ENCODE data around the gene HSP90B1.

Gene HSP90B1

DNA sequence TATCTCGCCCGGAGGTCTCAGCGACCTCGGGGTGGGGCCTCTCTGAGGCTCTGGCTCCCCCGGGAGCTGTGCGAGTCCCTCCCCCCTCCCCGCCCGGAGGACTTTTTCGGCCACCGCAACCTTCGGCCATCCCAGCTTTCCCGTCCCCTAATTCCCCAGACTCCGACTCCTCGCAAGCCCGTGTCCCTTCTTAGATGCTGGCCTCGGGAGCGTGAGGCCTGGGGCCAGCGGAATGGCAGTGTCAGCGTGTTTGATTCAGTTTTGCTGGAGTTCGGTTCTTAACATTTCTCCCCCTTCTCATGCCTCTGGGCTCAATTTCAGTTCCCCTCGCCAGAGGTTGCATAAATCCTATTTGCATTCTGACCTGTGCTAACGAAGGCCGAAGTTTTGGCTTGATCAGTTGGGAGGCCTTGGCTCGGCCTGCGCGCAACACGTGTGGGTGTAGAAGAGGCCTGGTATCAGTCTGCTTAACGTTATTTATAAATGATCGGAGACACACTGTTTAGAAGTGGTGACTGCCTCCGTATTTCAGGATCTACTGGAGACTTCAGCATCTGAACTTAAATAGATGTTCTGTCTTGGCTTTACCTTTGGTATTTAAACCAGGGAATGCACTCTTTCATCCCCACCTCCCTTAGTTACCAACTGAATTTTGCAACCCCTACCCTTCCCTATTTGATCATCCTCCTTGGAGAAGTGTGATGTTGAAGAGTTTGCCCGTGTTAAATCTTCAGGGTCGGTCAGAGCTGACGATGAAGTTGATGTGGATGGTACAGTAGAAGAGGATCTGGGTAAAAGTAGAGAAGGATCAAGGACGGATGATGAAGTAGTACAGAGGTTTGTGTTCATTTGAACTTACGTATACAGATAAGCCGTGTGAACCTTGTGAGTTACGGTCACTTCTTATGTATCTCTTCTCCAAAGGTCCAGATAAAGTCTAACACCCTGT lies 851 bp downstream of the HSP90B1 start:
- DNase-seq = no peak

DNA sequence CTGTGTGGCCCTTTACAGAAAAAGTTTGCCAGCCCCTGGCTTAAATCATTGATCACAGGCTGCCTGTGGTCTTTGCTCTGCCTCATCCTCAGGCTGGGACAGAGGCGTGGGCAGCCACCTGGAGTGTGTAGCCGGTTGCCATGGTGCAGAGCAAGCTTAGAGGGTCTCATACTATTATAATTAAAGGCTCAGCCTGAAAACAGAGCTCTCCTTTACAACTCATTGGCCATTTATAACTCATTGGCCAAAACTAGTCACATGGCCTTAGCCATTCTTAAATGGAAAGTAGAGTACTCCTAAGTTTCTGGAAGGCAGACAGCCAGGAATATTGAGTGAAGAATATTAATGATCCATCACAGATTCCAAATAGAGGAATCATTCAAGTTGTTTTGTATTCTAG lies 3.0 kb downstream of the HSP90B1 start:
- no peak for DNase-seq

DNA sequence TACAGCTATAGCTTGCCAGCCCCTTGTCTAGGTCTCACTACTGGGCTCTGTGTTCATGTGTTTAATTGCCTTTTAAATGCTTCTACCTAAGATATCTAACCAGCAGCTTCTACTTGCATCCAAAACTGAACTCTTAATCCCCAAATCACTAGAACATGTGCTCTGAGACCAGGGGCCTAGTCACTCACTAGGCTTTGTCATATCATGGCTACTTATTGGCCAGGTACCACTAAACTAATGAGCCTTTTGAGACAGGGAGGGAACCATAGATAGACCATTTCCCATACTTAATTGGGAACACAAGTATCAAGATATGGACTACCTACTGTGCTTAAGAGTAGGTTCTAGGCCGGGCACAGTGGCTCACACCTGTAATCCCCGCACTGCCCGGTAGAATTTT lies 6.5 kb downstream of the HSP90B1 start:
- no peak for DNase-seq

DNA sequence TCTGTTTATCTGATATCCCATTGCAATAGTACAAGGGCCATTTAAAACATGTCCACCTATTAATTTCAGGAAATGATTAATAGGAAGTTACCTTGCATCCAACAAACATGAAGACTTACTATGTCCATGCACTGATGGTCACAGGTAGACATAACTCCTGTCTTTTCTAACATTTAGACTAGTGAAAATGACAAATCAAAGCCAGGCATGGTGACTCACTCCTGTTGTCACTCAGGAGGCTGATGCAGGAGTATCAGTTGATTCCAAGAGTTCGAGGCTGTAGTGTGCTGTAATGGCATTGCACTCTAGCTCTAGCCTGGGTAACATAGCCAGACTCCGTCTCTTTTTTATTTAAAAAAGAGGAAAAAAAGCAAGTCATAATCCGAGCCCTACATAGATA lies 14.8 kb downstream of the HSP90B1 start:
- no peak for DNase-seq

DNA sequence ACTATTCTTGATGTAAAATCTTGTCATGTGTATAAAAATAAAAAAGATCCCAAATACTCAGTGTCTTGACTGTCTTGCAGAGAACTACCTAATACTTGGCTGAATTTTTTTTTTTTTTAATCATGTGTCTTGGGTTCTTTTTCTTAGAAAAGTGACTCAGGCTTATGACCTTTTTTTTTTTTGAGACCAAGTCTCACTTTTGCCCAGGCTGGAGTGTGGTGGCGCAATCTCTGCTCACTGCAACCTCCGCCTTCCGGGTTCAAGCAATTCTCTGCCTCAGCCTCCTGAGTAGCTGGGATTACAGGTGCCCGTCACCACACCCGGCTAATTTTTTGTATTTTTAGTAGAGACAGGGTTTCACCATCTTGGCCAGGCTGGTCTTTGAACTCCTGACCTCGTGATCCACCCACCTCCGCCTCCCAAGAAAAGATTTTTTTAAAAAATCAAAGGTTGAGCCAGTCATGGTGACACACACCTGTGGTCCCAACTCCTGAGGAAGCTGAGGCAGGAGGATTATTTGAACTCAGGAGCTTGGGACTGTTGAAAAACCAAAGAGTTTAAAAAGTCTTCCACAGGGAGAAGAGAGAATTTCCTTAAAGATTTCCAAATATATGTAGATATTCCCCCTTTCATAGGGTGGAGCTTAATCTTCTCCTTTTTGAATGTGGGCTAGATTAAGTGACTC lies 17.8 kb downstream of the HSP90B1 start:
- no peak for DNase-seq

DNA sequence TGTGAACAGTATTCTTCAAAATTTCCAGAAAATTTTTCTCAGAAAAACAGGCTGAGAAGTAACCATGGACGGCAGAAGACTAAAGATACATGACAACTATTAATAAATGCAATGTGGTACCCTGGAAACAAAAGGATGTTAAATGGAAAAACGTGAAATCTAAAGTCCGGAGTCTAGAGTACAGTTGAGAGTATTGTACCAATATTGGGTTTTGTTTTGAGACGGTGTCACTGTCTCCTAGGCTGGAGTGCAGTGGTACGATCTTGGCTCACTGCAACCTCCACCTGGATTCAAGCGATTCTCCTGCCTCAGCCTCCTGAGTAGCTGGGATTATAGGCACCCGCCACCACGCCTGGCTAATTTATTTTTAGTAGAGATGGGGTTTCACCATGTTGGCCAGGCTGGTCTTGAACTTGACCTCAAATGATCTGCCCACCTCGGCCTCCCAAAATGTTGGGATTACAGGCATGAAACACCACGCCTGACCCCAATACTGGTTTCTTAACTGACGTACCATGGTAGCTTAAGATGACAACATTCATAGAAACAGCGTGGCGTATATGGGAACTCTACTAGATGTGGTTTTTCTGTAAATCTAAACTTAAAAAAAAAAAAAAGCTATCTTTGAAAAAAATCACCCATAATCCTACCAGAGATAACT lies 18.7 kb downstream of the HSP90B1 start:
- no peak for DNase-seq

DNA sequence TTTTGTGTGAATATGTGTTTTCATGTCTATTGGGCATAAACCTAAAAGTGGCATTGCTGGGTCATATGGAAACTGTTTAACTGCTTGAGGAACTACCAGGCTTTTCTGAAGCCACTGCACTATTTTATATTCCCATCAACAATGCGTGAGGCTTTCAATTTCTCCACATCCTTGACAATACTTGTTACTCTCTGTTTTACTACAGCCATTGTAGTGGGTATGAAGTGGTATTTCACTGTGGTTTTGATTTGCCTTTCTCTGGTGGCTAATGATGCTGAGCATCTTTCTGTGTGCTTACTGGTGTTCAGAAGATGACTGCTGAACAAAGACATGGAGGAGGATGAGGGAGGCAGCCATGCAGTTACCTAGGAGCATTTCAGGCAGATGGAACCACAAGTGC lies 22.3 kb downstream of the HSP90B1 start:
- DNase-seq = peak; percentile 77

DNA sequence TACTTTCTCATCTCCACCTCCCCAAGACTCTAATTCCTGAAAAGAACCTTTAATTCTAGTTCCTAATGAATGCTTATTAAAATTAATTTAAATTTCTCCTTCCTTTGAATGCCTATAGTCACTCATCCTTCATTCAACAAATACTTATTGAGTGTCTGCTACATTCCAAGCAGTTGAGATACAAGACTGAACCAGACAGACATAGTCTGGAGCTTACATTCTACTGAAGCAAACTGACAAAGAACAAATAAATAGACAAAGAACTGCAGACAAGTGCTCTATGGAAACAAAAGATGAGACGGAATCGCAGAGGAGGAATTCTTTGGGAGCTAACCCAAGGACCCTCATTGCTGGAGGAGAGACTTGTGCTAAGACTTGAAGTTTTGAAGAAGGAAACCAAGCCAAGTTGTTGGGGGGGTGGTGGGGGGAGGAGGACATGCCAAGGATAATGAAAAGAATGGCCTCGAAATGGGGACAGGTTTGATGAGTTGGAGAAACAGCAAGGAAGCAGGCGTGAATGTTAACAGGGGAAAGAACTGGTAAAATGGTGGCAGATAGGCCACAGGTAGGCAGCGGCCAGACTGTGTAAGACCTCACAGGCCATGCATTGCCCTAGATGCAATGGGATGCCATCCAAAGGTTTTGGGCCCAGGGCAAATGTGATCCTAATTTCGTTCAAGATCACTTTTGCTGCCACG lies 25.8 kb downstream of the HSP90B1 start:
- DNase-seq = no peak

DNA sequence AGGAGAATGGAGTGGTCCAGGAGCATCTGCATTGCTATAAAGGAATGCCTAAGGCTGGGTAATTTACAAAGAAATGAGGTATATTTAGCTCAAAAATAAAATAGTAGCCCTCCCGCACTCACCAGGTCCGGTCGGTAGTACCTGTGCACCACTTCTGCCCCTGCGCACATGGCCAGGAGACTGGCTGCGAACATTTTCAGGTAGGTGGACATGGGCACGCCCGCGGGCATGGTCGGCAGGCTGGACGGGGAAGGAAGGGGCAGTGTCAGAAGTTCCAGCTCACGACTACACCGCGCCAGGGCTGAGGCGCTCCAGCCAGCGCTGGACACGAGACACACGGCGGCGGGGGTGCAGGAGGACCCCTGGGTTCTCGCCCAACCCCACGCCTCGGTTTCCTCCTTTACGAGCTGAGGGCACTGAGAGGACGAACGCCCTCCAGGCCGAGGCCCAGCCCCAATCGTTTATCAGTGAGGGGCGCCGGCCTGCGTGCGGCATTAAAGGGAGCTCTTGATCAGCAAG lies 26.4 kb downstream of the HSP90B1 start:
- no peak for DNase-seq

DNA sequence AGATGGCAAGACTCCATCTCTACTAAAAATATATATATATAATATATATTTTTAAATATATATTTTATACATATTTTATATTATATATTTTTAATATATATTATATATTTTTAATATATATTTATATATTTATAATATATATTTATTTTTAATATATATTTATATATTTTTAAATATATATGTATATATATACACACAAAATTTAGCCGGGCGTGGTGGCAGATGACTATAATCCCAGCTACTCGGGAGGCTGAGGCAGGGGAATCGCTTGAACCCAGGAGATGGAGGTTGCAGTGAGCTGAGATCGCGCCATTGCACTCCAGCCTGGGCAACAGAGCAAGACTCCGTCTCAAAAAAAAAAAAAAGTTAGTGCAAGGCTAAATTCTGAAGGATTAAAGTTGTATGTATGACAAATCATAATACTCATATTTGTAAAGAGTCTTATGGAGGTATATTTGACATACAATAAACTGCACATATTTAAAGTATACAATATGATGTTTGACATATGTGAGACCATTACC lies 27.7 kb downstream of the HSP90B1 start:
- DNase-seq = no peak

DNA sequence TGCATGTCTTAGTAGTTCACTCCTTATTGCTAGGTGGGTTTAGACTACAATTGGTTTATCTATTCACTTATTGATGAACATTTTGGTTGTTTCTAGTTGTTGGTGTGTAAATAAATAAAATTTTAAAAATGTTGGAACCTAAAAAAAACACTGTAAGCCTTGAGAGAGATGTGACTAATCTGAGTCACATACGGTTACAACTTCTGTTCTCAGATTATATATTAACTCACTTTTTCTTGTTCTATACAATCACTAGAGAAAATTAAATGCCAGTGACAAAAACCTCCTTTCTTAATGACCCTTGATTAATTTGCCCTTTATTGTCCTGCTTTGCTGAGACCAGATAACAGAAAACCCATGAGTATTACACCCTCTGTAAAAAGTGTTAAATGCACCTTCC lies 28.4 kb downstream of the HSP90B1 start:
- DNase-seq = no peak

DNA sequence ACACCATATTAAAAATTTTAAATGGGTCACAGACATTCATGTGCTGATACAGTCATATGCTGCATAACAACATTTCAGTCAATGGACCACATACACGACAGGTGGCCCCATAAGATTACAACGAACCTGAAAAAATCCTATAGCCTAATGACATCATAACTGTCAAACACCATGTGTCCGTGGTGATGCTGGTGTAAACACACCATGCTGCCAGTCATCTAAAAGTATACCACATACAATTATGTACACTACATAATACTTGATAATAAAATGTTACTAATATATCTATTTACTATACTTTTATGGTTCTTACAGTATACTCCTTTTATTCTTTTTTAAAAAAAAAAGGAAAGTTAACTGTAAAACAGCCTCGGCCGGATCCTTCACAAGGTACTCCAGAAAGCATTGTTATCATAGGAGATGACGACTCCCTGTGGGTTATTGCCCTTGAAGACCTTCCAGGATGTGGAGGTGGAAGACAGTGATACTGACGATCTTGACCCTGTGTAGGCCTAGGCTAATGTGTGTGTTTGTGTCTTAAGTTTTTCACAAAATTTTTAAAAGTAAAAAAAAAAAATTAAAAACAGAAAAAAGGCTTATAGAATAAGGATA lies 30.5 kb downstream of the HSP90B1 start:
- DNase-seq = no peak

DNA sequence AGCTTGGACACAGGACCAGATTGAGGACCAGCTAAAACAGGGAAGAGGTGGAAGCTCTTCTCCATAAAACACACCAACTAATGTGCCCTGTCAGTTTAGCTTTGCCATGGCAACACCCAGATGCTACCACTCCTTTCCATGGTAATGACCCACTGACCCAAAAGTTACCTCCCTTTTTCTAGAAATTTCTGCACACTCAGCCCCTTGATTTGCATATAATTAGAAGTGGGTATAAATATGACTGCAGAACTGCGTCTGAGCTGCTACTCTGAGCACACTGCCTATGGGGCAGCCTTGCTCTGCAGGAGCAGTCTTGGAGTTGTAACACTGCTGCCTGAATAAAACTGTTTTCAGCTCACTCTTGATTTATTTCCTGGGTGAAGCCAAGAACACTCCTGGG lies 32.3 kb downstream of the HSP90B1 start:
- no peak for DNase-seq

DNA sequence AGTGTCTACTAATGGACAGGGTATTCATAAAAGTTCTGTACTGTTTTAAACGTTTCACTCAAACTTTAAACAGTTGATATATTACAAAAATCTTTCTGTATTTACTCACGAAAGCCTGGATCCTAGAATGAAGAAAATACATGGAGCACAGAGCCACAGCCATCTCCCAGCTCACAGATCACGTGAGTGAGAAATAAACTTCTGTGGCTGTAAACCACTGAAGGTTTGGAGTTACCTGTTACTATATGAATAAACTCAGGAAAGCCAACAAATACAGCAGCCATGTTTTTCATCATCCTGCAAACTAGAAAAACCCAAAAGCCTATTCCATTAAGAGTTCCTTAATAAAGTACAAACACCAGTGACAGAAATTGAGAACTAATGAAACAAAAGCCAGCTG lies 34.6 kb downstream of the HSP90B1 start:
- DNase-seq = no peak

DNA sequence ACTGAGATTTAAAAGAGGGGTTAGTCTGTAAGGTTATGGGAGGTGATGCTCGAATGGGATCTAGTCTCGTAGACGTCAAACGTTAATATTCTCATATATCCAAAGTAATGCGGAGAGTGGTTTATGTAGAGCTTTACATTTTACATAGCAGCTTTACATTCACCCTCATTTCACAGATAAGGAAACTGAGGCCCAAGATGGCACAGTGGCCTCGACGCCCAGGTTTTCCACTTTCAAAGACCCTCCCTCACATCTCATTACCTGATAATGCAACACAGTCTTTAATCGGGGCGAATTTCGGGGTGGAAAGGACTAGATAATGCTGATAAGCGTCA lies 35.0 kb downstream of the HSP90B1 start:
- DNase-seq = no peak

DNA sequence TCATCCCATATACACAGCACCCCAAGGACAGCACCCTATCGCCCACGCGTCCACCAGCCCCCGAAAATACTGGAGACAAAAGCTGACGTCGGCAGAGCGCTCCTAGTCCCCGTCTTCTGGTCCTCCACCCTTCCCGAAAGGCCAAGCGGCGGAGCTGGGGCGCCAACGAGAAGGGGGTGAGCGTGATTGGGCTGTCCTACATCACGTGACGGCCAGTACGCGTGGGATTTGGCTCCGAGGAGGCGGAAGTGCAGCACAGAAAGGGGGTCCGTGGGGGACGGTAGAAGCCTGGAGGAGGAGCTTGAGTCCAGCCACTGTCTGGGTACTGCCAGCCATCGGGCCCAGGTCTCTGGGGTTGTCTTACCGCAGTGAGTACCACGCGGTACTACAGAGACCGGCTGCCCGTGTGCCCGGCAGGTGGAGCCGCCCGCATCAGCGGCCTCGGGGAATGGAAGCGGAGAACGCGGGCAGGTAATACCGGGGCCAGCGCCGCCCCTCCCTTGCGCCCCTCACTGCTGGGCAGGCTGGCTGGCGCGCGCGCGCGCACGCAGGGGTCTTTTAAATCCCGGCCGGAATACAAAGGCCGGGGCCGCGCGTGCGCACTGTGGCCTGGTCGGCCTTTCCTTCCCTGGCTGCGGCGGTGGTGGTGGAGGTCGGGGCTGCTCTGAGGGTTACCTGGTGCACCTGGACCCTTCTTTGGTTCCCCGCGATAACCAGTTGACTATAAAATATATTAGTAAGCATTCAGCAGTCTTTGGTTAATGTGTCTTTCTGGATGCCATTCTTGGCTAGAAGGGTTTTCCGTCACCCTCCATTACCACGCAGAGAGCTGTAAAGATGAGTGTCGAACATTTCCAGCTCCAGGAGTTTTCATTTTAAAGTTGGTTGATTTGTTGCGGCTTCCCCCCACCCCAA lies 35.6 kb downstream of the HSP90B1 start, which contains the start of gene TDG:
TSS of gene TDG (plus strand) at position 283 of the 915 bp plus-strand sequence. CDS start at position 449, 166 bp downstream.
- DNase-seq = peak; percentile 99

DNA sequence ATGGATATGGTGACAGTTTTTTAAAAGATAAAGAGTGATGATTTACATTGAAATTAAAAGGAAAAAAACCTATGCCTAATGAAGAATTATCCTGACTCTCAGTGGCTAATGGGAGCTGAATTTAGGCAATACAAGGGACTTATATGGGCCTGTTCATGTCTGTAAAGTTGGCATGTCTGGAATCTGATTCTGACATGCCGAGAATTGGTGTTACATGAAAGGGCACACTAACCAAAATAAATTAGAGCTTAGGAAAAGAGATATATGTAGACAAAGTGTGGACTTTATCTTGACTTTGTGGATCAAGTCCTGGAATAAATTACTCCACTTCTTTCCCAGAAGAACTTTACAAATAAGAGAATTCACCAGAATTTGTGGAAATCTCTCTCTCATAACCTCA lies 36.5 kb downstream of the HSP90B1 start:
- no peak for DNase-seq

DNA sequence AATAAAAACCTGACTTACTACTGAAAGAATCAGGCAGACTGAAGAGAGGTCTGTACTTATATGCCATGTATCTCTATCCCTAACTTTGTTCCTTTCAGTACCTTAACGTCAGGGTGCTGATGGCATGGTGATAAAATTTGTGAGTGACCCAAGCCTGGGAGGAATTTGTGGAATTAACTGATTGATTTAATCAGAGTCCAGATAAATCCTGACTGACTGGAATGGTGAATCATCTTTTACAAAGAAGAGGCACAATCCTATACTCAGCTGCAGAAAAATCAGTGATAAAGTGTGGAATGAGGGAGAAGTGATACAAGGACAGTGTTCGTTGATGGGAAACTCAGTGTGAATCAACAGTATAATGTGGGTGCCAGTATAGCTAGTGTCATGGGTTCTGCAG lies 39.2 kb downstream of the HSP90B1 start:
- no peak for DNase-seq

DNA sequence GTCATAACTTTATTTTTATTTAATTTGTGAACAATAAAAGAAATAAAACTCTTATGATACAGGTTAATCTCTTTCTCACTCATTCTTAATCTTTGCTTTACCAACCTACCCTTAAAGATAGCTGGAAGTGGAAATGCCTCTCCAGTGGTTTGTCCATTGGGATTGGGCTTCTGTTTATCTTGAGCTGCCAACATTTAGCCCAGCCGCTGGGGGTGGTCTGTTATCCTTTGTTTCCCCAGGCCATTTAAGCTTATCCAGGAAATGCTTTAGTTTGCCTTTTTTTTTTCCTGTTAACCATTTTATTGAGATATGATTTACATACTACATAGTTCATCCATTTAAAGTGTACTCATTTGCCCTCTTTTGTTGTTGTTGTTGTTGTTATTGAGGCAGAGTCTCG lies 43.7 kb downstream of the HSP90B1 start:
- DNase-seq = no peak

DNA sequence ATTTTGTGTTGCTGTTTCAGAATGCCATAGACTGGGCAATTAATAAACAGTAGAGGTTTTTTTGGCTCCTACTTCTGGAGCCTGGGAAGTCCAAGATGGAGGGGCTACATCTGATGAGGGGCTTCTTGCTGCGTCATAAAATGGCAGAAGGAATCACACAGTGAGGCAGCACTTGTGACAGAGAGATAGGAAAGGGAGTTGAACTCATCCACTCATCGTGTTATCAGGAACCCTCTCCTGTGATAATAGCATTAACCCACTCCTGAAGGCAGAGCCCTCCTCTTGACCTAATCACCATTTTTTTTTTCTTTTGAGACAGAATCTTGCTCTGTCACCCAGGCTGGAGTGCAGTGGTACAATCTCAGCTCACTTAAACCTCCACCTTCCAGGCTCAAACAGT lies 45.2 kb downstream of the HSP90B1 start:
- DNase-seq = no peak

DNA sequence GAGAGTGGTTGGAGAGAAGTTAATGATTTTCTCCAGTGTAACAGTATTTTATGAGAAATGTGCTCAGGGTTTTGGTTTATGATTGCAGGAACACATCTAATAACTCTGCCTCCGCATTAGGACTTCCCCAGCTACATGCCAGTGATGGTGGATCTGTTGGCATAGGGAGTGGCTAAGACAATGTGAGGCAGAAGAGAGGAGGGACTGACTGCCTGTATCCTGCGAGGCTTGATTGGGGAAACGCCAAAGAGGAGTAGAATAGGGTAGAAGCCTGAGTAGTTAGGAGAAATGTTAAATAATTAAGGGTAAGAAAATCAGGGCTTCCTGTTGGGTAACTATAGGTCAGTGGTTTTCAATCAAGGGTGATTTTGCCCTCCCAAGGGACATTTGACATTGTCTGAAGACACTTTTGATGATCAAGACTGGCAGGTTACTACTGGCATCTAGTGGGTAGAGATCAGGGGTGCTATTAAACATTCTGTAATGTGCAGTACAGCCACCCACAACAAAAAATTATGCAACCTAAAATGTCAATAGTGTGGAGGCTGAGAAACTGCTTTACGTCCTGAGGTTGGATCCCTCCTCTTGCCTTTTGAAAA lies 48.3 kb downstream of the HSP90B1 start:
- DNase-seq = no peak
